ENCODE results near the gene EXOC5.

GRCh38 chr14:57274551-57274950 is 5.8 kb upstream of the EXOC5 start:
- TF ChIP-seq, protein P1, sequence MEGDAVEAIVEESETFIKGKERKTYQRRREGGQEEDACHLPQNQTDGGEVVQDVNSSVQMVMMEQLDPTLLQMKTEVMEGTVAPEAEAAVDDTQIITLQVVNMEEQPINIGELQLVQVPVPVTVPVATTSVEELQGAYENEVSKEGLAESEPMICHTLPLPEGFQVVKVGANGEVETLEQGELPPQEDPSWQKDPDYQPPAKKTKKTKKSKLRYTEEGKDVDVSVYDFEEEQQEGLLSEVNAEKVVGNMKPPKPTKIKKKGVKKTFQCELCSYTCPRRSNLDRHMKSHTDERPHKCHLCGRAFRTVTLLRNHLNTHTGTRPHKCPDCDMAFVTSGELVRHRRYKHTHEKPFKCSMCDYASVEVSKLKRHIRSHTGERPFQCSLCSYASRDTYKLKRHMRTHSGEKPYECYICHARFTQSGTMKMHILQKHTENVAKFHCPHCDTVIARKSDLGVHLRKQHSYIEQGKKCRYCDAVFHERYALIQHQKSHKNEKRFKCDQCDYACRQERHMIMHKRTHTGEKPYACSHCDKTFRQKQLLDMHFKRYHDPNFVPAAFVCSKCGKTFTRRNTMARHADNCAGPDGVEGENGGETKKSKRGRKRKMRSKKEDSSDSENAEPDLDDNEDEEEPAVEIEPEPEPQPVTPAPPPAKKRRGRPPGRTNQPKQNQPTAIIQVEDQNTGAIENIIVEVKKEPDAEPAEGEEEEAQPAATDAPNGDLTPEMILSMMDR (IDR thresholded peaks at IDR 0.05) = no peak
- TF ChIP-seq ZFX (IDR thresholded peaks at IDR 0.05; ENCODE audit: borderline replicate concordance) = no peak

All from 22Rv1 (cell line).